OCI-LY1 (cell line): ENCODE measurements around the gene RMND5B.

Source experiments
- H2AFZ ChIP-seq: fragments of 200-600 bp; sonication (generic), shearing (Covaris generic); 2 replicates; pipeline ENCODE4 v1.6.0; 2014; ENCODE audit warnings: antibody characterized with exemption, mild to moderate bottlenecking, low read length
- H3F3A ChIP-seq: fragments of 200-600 bp; sonication (generic), shearing (Covaris generic); 2 replicates; pipeline ENCODE4 v1.6.0; 2014; ENCODE audit warnings: mild to moderate bottlenecking, antibody characterized with exemption, low read length, moderate library complexity; ENCODE audit not compliant: insufficient read depth
- H3K27ac ChIP-seq: fragments of 200-600 bp; sonication (generic); 2 replicates; pipeline ENCODE4 v1.5.1; 2014; ENCODE audit warnings: low read length, mixed run types, mild to moderate bottlenecking, low read depth; ENCODE audit not compliant: poor library complexity, severe bottlenecking
- H3K27me3 ChIP-seq: fragments of 200-600 bp; sonication (generic); 2 replicates; pipeline ENCODE4 v1.6.0; 2014; ENCODE audit warnings: antibody characterized with exemption, mild to moderate bottlenecking, low read length, moderate library complexity; ENCODE audit not compliant: insufficient read depth
- H3K36me3 ChIP-seq: fragments of 200-600 bp; sonication (generic); 2 replicates; pipeline ENCODE4 v1.6.1; 2014; ENCODE audit warnings: mild to moderate bottlenecking, antibody characterized with exemption, low read length, moderate library complexity, mixed read lengths; ENCODE audit not compliant: insufficient read depth
- H3K4me1 ChIP-seq: fragments of 200-600 bp; sonication (generic); 2 replicates; pipeline ENCODE4 v1.5.1; 2014; ENCODE audit warnings: mild to moderate bottlenecking, low read length, moderate library complexity; ENCODE audit not compliant: insufficient read depth, severe bottlenecking
- H3K4me2 ChIP-seq: fragments of 200-600 bp; sonication (generic), shearing (Covaris generic); 2 replicates; pipeline ENCODE4 v1.6.1; 2014; ENCODE audit warnings: low read length
- H3K4me3 ChIP-seq: fragments of 200-600 bp; sonication (generic); 2 replicates; pipeline ENCODE4 v1.5.1; 2014; ENCODE audit warnings: low read length, low read depth, mild to moderate bottlenecking, mixed read lengths; ENCODE audit not compliant: poor library complexity, severe bottlenecking
- H3K79me2 ChIP-seq: fragments of 200-600 bp; shearing (Covaris generic); 2 replicates; pipeline ENCODE4 v1.6.1; 2016; ENCODE audit warnings: mixed run types, low read length, mixed read lengths; ENCODE audit not compliant: insufficient read depth
- H3K9ac ChIP-seq: fragments of 200-600 bp; sonication (generic), shearing (Covaris generic); 2 replicates; pipeline ENCODE4 v1.6.1; 2014; ENCODE audit warnings: mild to moderate bottlenecking, low read length, mixed read lengths
- H3K9me2 ChIP-seq: fragments of 200-600 bp; sonication (generic), shearing (Covaris generic); 2 replicates; pipeline ENCODE4 v1.6.1; 2014; ENCODE audit warnings: low read depth, mild to moderate bottlenecking, low read length, mixed read lengths
- H3K9me3 ChIP-seq: fragments of 200-600 bp; shearing (Covaris generic); 2 replicates; pipeline ENCODE4 v1.6.1; 2014; ENCODE audit warnings: low read length, mixed read lengths
- H4K20me1 ChIP-seq: fragments of 200-600 bp; sonication (generic), shearing (Covaris generic); 2 replicates; pipeline ENCODE4 v1.6.0; 2016; ENCODE audit warnings: mild to moderate bottlenecking, low read length; ENCODE audit not compliant: insufficient read depth
- CTCF ChIP-seq: fragments of 200-600 bp; sonication (generic), shearing (Covaris generic); IDR thresholded peaks from 2 replicates; pipeline ENCODE4 v1.5.1; 2017; ENCODE audit warnings: mild to moderate bottlenecking, antibody characterized with exemption, low read length, moderate library complexity, mixed read lengths
- EZH2 ChIP-seq: fragments of 200-600 bp; sonication (generic), shearing (Covaris generic); IDR thresholded peaks from 2 replicates; pipeline ENCODE4 v1.8.0; 2017; ENCODE audit warnings: borderline replicate concordance, mixed run types, mild to moderate bottlenecking, antibody characterized with exemption, low read length, moderate library complexity, mixed read lengths

RMND5B gene

GRCh38 chr5:178093134-178093533 lies 37.7 kb upstream of the RMND5B start:
- no peak overlapping the region for H3K4me2 ChIP-seq
- H3K4me3 ChIP-seq, result no peak overlapping the region
- no peaks in the 10 kb centered on the region for H4K20me1 ChIP-seq
- peaks cover 3% of the 10 kb centered on the region for H3K4me1 ChIP-seq
- H3K79me2 ChIP-seq, result no peaks in the 10 kb centered on the region
- no peaks in the 10 kb centered on the region for H3K9me2 ChIP-seq
- H3K36me3 ChIP-seq, result no peaks in the 10 kb centered on the region; the same call in 1 of the 2 replicates
- H3F3A ChIP-seq, result no peaks in the 10 kb centered on the region
- H3K27me3 ChIP-seq, result peaks cover 11% of the 10 kb centered on the region; the same call in 1 of the 2 replicates
- no peaks in the 10 kb centered on the region for H3K9me3 ChIP-seq
- H3K9ac ChIP-seq, result no peak overlapping the region
- no peak overlapping the region for H2AFZ ChIP-seq
- H3K27ac ChIP-seq, result no peak overlapping the region
- TF ChIP-seq EZH2, result no peak
- TF ChIP-seq CTCF, result no peak

DNA sequence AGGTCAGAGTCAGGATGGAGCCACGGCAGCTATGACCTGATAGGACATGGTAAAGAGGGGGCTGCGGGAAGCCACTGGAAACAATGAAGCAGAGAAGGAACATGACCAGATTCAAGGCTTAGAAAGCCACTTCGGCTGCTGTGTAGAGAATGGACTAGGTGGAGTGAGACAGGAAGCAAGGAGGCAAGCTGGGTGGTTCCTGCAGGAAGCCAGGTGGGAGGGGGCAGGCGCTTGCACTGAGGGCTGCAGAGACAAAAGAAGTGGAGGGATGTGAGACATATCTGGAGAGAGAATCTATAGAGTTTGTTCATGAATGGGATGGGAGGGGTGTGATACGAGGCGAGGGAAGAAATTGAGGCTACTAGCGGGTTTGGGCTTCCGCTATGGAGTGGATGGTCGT lies 36.5 kb upstream of the RMND5B start:
- no peak overlapping the region for H3K4me3 ChIP-seq
- peaks cover 3% of the 10 kb centered on the region for H3K4me1 ChIP-seq
- no peak overlapping the region for H3K27ac ChIP-seq
- H4K20me1 ChIP-seq, result no peaks in the 10 kb centered on the region
- no peaks in the 10 kb centered on the region for H3K9me3 ChIP-seq
- H3K9me2 ChIP-seq, result no peaks in the 10 kb centered on the region
- H3K36me3 ChIP-seq, result no peaks in the 10 kb centered on the region; the same call in 1 of the 2 replicates
- no peak overlapping the region for H3K9ac ChIP-seq
- H2AFZ ChIP-seq, result no peak overlapping the region
- peaks cover 6% of the 10 kb centered on the region; the same call in 1 of the 2 replicates for H3K27me3 ChIP-seq
- H3K4me2 ChIP-seq, result no peak overlapping the region
- no peaks in the 10 kb centered on the region for H3F3A ChIP-seq
- TF ChIP-seq CTCF (no peak), EZH2 (no peak)
- H3K79me2 ChIP-seq, result no peaks in the 10 kb centered on the region

DNA sequence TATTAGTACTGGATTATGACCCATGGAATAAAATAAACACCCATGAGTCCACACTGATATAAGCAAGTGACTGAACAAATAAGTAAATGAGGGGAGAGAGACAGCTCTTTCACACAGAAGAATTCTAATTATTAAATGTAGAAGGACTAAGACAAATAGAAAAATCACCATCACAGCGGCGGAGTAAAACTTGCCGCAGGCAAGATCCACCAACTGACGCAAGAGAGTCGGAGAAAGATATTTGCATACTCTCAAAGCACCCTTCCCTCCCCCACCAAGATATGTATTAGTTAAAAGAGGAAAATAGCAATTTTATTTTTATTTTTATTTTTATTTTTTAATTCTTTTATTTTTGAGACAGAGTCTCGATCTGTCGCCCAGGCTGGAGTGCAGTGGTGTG lies 32.1 kb upstream of the RMND5B start:
- Histone ChIP-seq H3K79me2 (no peaks in the 10 kb centered on the region), H3K4me2 (no peak overlapping the region), H3K4me1 (no peaks in the 10 kb centered on the region), H3K27me3 (no peaks in the 10 kb centered on the region), H3K9me3 (no peaks in the 10 kb centered on the region), H3K4me3 (no peak overlapping the region), H3K9me2 (no peaks in the 10 kb centered on the region), H4K20me1 (no peaks in the 10 kb centered on the region), H3K36me3 (no peaks in the 10 kb centered on the region), H3K27ac (no peak overlapping the region), H3F3A (no peaks in the 10 kb centered on the region), H2AFZ (no peak overlapping the region), H3K9ac (no peak overlapping the region)
- TF ChIP-seq EZH2 (no peak), CTCF (no peak)
